Type B pancreatic cell (in vitro differentiated cells): ENCODE measurements around the gene IL22. TPM values are rescaled to one million over a fixed set of nuclear protein-coding genes. Genes with fewer than 3 reads are reported as not detected.

Source experiments
- DNase-seq: peaks from one replicate; pipeline ENCODE4 v3.0.0; 2021; ENCODE audit warnings: mixed read lengths; ENCODE audit not compliant: unreplicated experiment; ENCODE audit errors: extremely low spot score
- H3K27ac Mint-ChIP-seq: 2 replicates; pipeline ENCODE4 v1.8.0; 2021; ENCODE audit warnings: mild to moderate bottlenecking, mixed read lengths
- H3K27me3 Mint-ChIP-seq: 2 replicates; pipeline ENCODE4 v1.8.0; 2021; ENCODE audit warnings: mixed read lengths
- H3K36me3 Mint-ChIP-seq: 2 replicates; pipeline ENCODE4 v1.8.0; 2021; ENCODE audit warnings: mixed read lengths
- H3K4me1 Mint-ChIP-seq: one replicate; pipeline ENCODE4 v1.8.0; 2021; ENCODE audit warnings: mixed read lengths; ENCODE audit not compliant: unreplicated experiment
- H3K4me3 Mint-ChIP-seq: 2 replicates; pipeline ENCODE4 v1.8.0; 2021; ENCODE audit warnings: mild to moderate bottlenecking, mixed read lengths
- H3K9me3 Mint-ChIP-seq: 2 replicates; pipeline ENCODE4 v1.8.0; 2021; ENCODE audit warnings: mixed read lengths
- total RNA-seq: library from RNA; stranded (reverse); gene quantifications from 2 replicates; pipeline ENCODE4 v1.2.1, GENCODE V29; 2021; ENCODE audit warnings: low replicate concordance
- TF ChIP-seq, protein P1 (sequence below): fragments of 200-600 bp; sonication (generic); conservative IDR thresholded peaks from 2 replicates; pipeline ENCODE4 v1.5.0; 2021; ENCODE audit warnings: antibody characterized with exemption, mild to moderate bottlenecking

IL22 gene
- total RNA-seq, 1 donor from 2014 or later: not detected

DNA sequence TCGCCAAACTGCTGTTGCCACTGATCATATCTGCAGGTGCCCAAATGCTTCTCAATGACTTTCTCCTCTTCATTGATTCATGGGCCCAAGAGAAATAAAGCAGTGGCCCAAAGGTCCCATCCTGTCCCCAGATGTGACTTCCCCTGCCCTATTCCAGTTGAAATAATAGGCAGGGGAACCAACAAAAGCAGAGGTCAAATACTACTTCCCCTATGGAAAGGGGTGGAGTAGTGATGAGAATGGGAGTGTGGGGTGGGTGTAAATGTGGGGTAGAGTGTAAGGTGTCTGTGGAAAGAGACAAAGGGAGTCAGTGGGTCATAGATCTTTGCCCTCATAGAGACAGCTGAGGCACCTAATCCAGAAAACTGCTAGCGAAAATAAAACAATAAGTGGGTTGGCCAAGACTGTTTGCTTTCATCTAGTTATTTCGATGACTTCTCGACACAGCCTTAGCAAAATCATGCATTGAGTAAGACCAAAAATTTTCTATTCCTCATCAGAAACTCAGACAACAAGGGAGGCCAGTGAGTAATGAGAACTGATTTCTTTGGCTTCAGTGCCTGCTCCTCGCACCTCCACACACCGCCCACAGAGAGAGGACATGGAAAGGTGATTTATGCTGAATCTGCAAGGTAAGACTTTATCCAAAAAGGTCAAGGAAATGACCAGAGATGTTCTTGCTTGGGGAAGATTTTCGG is 10.9 kb upstream of the IL22 start:
- no peak for DNase-seq
- no peak overlapping the region for H3K27ac Mint-ChIP-seq
- H3K4me1 Mint-ChIP-seq: peaks cover 4% of the 10 kb centered on the region

DNA sequence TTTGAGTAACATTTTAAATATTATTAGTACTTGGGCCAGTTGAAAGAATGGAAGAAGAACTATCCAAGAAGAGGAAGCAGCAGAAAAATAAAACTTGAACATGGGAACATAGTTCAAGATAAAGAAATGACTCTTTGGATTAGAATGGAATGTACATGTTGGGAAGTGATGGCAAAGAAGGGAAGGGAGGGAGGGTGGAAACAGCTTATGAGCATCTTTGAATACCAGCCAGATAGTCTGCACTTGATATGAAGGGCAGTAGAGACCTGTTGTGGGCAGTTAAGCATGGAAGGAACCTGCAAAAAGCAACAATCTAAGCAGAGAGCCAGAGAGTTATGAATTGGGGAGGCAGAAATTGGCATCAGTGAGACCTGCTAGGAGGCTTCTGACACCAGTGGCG is 10.0 kb upstream of the IL22 start:
- Mint-ChIP-seq H3K9me3 (no peaks in the 10 kb centered on the region), H3K36me3 (no peaks in the 10 kb centered on the region), H3K4me1 (peaks cover 4% of the 10 kb centered on the region), H3K27me3 (peaks cover 12% of the 10 kb centered on the region), H3K27ac (no peak overlapping the region), H3K4me3 (no peak overlapping the region)
- no peak for DNase-seq
- TF ChIP-seq, protein P1, sequence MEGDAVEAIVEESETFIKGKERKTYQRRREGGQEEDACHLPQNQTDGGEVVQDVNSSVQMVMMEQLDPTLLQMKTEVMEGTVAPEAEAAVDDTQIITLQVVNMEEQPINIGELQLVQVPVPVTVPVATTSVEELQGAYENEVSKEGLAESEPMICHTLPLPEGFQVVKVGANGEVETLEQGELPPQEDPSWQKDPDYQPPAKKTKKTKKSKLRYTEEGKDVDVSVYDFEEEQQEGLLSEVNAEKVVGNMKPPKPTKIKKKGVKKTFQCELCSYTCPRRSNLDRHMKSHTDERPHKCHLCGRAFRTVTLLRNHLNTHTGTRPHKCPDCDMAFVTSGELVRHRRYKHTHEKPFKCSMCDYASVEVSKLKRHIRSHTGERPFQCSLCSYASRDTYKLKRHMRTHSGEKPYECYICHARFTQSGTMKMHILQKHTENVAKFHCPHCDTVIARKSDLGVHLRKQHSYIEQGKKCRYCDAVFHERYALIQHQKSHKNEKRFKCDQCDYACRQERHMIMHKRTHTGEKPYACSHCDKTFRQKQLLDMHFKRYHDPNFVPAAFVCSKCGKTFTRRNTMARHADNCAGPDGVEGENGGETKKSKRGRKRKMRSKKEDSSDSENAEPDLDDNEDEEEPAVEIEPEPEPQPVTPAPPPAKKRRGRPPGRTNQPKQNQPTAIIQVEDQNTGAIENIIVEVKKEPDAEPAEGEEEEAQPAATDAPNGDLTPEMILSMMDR: no peak

More for the DNA sequence above, 10.9 kb upstream of the IL22 start:
- Mint-ChIP-seq H3K9me3 (no peaks in the 10 kb centered on the region), H3K36me3 (no peaks in the 10 kb centered on the region), H3K4me3 (no peak overlapping the region), H3K27me3 (peaks cover 15% of the 10 kb centered on the region)
- TF ChIP-seq, protein P1: no peak

DNA sequence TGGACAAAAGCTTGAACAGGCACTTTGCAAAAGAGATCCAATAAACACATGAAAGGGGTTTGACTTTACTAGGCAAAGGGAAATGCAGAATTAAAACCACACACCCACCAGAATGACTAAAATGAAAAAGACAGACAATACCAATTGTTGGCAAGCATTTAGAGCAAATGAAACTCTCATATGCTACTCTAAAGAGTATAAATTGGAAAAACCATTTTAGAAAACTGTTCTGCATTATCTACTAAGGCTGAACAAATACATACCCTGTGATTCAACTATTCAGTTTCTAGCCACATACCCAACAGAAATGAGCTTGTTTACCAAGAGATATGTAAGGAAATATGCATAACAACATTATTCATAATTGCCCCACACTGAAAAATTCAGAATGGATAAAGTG is 8.5 kb upstream of the IL22 start:
- no peaks in the 10 kb centered on the region for H3K36me3 Mint-ChIP-seq
- no peak overlapping the region for H3K4me3 Mint-ChIP-seq
- no peak overlapping the region for H3K27ac Mint-ChIP-seq
- DNase-seq: no peak
- TF ChIP-seq, protein P1: no peak
- no peaks in the 10 kb centered on the region for H3K9me3 Mint-ChIP-seq
- H3K27me3 Mint-ChIP-seq: peaks cover 12% of the 10 kb centered on the region
- H3K4me1 Mint-ChIP-seq: peaks cover 4% of the 10 kb centered on the region

DNA sequence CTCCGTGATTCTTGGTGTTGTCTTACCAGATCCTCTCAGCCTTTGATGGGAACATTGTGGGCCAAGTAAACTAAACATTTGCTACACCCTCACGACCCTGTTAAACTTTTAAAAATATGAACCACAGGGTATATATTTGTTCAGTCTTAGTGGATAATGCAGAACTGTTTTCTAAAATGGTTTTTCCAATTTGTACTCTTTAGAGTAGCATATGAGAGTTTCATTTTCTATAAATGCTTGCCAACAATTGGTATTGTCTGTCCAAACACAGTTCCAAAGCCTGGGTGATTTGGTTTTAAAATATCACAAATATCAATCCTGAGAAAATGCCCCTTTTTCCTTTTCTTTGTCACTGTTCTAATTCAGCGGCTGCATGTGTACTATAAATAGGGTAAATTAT is 6.7 kb upstream of the IL22 start:
- Mint-ChIP-seq H3K4me3 (no peak overlapping the region), H3K9me3 (no peaks in the 10 kb centered on the region), H3K27me3 (peaks cover 9% of the 10 kb centered on the region), H3K4me1 (no peaks in the 10 kb centered on the region), H3K27ac (no peak overlapping the region), H3K36me3 (no peaks in the 10 kb centered on the region)
- no peak for DNase-seq
- TF ChIP-seq, protein P1: no peak

DNA sequence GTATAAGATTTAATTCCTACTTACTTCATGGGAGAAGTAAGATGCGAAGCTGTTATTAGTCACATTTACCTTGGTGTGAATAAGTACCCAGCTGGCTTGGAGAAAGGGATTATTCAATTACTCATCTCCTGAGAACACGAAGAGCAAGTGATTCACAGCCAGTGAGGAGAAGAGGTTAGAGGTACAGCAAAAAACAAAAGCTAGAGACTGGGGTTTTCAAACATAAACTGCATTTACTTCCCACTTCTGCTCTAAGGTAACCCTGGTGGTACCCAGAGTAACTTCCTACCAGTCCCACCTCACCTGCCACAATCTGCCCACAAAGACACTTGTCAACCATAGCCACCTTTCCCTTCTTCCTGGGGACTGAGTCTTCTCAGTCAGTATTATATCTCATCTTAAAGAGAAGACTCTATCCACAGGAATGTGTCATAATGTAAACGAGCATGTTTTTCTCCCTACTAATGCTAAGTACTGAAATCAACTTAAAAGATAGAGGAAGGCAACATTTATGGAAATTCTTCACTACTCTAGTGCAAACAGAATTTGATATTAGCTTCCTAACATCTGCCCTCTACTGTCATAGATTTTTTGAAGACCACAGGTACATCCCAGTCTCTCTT is 6.0 kb upstream of the IL22 start:
- Mint-ChIP-seq H3K9me3 (no peaks in the 10 kb centered on the region), H3K4me3 (no peak overlapping the region), H3K4me1 (no peaks in the 10 kb centered on the region), H3K27me3 (peaks cover 4% of the 10 kb centered on the region), H3K27ac (no peak overlapping the region), H3K36me3 (no peaks in the 10 kb centered on the region)
- no peak for DNase-seq
- TF ChIP-seq, protein P1: no peak
